HUDEP-2 (cell line): ENCODE results near the gene SIGMAR1.

ENCODE experiments used
- DNase-seq, 76 experiments: peaks; one replicate each; lab custom pipeline; 2025; ENCODE audit not compliant: unreplicated experiment in 76 of 76; lab: John Stamatoyannopoulos, UW

Gene SIGMAR1

DNA sequence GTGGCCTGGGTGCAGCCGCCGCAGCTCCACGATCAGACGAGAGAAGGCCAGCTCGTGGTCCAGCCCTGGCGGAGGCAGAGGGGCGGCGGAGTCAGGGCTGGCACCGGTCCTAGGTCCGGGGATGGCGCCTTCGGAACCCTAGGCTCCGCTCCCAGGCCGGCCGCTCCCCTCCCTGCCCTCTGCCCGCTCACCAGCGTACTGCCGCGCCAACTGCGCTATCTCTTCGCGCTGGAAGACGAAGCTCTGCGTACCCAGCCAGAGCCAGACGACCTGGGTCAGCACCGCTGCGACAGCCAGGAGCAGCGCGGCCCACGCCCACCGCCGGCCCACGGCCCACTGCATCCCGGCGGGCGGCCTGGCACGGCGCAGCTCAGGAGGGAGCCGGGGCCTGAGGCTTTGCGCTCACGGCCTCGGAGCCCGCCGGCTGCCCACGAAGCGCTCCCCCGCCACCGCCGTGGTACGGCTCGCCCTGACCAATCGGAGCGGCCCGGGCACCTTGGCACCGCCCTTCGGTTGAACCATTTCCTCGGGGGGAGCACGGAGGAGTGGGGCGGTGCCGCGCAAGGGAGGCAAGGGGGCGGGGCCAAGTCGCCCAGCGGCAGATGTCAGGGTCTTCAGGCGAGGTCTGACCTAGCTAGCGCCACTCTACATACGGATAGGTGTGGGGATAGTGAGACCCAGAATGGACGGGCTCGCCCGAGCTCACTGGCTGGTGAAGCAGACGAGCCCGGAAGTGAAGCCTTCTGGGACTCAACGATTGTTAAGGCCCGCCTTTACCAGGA lies at the start of gene SIGMAR1:
TSS of gene SIGMAR1 (minus strand) at position 432 of the 782 bp plus-strand sequence. CDS start at position 342, 90 bp downstream.
- DNase-seq: peak; percentile 10 to 95 (median 88)

DNA sequence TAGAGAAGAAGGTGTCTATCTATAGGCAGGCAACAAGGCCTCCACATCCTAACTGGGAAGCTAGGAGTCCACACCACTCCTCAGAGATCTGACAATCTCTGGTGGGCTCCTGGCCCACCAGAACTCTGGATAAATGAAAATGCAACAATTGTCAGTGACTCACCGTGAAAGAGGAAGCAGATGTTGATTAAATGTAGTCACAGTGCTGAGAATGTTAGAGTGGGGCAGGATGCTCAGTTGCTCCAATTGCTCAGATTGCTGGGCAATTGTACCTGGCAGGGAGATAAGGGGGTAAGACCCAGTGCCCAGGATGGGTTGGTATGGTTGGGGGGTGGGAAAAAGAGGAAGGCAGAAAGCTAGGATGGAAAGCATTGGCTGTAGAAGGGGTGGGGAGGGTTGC lies 49.1 kb upstream of the SIGMAR1 start:
- no peak for DNase-seq

DNA sequence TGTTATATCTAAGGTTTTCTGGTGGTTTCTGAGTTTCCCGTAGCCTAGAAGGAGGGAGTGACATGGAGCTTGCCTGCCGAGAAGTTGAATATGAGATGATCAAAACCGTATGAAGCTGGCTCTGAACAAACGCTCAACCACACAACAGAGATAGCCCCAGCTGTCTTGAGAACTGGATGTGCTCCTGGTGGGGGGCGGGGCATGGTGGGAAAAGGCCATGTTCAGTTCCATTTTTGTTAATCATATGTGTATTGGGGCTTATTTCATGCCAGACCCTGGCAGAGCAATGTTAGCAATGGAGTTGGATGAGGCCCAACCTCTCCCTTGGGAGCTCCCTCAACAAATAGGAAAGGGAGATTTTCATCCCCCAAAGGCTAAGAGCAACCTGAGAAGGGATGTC lies 48.6 kb upstream of the SIGMAR1 start:
- no peak for DNase-seq

DNA sequence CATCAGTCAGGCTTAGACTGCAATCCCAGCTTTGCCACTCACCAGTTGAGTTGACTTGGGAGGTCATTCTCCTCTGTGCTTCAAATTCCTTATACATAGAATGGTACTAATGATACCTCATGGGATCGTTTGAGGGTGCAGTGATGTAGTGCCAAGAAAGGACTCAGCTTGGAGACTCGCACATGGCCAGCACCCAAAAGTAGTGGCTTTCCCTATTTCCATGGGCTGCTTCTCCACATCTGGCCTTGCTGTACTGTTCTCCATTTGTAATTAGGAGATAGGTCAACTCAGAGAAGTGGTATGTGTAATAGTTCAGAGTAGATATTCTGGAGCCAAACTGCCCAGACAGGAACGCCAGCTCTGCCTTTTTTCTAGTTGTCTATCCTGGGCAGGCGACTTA lies 48.0 kb upstream of the SIGMAR1 start:
- no peak for DNase-seq

DNA sequence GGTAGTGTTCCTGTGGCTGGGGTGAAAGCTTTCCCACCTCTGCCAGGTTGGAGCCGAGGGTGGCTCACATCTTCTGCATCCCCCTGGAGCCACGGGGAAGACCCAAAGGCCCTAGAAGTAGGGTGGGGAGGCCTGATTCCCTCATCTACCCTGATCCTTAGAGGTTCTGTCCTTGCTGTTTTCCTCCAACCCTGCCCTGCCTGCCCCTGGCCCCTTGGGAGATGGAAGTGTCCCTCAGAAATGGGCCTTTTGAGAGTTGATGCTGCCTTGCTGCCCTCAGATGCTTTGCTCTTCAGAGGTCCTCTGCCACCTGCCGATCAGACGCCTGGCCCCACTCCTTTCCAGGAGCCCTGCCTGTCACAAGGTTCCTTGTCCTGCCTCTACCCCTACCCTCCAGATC lies 47.2 kb upstream of the SIGMAR1 start:
- no peak for DNase-seq

DNA sequence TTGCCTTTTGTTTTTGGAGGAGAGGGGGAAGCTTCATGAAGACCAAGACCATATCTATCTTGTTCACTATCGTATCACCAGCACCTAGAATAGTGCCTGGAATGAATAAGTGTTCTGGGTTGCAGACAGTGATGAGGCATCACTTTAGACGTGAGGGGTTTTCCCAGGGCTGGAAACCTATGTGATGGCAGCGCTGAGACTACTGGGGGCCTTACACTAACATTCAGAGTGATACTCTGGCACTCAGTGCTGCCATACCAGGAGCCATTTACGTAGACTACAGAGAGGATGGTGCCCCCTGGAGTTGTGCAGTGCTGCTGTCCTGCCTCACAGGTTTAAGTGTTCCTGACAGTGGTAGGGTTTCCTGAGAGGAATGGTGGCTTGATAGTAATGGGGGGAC lies 46.6 kb upstream of the SIGMAR1 start:
- no peak for DNase-seq

DNA sequence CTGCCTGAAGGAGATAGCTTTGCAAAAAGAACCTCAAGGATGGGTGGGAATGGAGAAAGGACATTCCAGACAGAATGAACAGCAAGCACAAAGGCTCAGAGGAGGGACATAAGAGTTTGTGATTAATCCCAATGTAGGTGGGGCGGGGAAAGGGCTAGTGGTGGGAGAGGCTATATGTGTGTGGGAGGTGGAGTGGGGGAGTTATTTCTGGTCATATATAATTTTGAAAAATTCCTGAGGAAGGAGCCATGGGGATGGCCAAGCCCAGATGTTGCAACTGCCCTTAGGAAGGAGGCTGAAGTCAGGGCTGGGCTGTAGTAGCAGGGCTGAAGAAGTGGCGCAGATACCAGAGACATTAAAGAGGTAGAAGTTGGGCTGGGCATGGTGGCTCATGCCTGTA lies 38.3 kb upstream of the SIGMAR1 start:
- DNase-seq: no peak

DNA sequence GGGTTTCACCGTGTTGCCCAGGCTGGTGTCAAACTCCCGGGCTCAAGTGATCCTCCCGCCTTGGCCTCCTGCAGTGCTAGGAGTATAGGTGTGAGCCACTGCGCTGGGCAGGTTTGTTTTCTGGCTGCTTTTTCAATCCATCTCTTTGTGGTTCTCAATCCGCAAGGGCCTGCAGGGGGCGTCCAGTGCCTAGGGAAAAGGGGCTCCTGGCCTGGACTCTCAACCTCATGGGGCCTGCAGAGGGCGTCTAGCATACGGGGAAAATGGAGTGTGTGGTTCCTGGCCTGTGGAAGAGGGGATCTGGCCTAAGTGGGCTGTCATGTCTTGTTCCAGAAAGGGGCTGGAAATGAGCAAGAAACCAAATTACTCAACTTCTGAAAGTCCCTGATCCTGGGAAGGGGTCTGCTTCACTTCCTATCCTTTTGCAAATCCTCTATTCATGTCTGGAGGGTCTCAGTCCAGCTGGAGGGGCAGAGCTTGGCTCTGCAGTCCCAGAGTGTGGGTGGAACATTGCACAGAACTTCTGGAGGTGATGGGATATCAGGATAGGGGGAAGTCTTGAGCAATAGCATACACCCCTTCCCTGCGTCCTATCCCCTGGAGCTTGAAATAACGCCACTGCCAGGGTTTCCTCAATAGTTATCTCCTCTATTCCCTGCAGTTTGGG lies 37.6 kb upstream of the SIGMAR1 start:
- DNase-seq: peak in 69 of 76 experiments; percentile 14 to 81 (median 63)

DNA sequence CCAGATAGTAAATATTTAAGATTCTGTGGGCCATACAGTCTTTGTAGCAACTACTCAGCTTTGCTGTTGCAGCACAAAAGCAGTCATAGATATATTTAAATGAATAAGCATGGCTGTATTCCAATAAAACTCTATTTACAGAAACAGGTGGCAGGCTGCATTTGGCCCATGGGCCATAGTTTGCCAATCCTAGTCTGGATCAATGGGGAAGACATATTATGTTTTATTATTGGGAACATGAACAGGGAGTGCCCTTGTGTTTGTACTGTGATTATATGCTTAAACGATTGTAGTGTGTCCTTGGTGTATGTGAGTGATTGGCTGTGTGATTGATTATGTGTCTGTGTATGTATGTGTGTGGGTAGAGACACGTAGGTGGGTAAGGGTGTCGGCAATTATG lies 36.9 kb upstream of the SIGMAR1 start:
- DNase-seq: no peak

DNA sequence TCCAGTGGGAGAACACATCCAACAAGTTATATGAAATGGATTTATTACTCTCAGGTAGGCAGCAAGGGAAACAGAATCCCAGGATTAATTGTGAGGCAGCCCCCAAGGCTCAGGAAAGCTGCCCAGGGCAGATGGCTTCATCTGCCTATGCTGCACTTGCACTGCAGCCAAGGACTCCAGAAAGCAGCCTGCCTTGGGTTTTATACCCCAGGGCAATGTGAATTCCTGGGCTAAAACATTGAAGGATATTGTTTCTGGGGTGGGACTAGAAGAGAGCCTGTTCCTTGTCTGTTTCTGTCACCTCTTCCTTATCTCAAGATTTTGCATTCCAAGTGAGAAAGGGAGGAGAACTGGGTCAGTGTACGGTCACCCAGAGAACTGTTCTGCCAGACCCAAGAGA lies 33.7 kb upstream of the SIGMAR1 start:
- DNase-seq: no peak

DNA sequence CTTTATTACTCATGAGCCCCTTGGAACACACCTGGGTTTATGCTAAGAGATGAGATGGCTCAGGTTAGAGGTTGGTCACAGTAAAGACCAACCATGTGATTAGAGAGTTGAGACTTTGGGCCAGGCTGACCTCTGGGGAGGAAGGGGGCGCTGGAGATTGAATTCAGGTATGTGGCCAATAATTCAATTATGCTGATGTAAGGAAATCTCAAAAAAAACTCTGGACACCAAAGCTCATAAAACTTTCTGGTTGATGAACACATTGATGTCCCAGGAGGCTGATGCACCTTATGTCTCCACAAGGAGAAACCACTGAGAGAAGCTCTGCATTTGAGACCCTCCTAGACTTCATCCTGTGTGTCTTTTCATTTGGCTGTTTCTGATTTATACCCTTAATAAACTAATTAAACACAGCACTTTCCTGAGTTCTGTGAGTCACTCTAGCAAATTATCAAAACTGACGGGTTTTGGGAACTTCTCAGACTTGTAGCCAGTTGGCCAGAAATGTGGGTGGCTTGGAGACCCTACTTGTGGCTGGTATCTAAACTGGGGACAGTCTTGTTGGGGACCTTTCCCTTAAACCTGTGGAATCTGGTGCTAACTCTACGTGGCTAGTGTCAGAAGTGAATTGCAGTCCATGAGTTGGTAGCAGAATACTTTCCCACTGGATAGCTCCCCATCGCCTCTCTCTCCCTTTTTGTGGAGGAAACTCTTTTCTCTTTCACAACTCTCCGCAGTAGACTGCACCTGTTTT lies 32.4 kb upstream of the SIGMAR1 start:
- no peak for DNase-seq

DNA sequence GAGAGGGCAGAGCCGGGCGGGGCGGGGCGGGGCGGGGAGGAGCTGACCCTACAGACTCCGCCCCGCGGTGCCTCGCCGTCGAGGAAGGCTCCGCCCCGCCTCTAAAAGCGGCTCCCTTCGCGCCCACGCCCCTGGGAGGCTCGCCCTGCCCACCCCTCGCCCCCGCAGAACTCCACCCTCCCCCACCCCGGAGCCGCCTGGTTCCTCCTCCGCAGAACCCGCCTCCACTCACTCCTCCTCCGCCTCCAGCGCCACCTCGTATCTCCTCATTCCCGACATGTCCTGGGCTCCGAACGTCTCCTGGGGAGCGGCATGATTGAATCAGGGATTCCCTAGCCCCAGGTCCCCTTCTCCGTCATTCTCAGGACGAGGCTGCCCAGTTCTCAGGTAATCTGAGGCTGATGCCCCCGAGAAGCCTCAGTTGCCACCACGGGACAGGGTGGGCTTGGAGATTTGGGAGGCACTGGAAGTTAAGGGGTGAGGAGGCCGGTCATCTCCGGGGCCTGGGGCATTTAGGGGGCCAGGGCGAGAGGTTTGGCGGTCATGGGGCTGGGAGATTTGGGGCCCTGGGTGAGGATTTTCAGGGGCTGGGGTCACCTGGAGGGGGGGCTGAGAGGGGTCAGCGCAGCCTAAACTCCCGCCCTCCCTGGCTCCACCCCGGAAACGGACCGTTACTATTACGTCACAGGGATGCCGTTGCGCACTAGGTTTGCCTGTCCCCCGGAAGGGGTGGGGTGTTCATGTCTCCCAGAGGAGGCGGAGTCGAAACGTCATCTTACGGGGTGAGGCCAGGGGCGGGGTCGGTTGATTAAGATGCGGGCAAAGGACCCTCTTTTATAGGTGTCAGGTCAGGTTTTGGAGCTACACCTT lies 28.0 kb upstream of the SIGMAR1 start:
- peak in 75 of 76 experiments; percentile 48 to 96 (median 90) for DNase-seq

DNA sequence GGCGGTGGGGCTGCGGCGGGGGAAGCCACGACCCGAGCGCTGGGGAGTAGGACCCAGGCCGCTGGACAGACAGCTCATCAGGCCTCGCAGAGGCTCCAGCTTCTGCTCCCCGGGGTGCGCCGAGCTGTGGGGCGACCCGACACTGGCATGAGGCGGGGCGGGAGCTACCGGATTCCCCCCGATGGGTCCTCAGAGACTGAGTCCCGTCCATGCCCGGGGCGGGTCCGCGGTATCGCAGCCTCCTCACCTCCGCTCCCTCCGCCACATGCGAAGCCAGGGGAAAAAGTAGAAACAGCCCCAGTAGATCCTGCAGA lies 27.4 kb upstream of the SIGMAR1 start:
- peak in 1 of 76 experiments; percentile 92 for DNase-seq

DNA sequence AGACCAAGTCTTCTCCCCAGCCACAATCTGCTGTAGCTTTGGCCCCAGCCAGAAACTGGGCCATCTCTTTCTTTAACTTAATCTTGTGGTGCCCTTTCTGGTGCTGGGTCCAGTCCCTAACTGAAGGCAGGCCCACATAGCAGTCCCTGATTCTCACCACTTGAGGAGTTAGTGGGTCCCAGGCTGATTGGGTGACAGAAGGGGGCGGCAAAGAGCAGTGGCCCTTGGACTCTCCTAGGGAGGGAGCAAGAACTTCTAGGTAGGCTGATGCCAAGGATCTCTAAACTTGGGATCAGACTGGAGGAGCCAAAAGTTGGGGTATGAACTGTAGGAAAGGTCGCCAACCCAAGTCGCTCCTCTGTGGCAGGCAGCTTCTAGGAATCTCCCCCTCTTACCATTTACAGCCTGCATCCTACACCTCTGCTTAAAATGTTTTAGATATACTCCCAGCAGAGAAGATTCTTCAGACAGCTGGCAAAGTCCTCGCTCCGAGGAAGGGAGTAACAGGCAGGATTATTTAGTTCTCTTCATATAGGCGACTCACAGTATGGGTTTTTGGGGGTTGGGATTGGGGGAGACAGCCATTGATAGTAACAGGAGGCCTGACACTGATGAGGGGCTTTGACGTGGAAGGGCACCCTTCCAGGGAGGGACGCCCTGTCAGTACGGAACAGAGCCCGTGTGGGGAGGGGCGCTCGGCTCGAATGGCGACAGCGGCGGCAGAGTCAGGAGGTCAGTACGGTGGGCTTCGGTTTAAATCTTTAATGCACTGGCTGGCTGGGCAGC lies 26.9 kb upstream of the SIGMAR1 start:
- peak in 72 of 76 experiments; percentile 25 to 90 (median 73) for DNase-seq

DNA sequence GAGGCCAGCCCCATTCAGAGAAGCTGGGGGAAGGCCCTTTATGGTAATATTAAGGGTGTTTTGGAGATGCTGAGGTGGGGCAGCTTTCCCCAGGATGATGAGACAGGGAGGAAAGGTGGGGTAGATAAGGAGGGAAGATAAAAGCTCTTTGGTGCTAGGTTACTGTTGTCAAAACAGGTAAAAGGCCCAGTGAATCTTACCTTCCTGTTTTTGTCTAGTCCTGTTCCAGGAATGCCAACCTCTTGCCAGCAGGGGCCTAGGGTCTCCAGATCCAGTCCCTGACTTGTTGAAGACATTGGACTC lies 25.7 kb upstream of the SIGMAR1 start:
- no peak for DNase-seq

DNA sequence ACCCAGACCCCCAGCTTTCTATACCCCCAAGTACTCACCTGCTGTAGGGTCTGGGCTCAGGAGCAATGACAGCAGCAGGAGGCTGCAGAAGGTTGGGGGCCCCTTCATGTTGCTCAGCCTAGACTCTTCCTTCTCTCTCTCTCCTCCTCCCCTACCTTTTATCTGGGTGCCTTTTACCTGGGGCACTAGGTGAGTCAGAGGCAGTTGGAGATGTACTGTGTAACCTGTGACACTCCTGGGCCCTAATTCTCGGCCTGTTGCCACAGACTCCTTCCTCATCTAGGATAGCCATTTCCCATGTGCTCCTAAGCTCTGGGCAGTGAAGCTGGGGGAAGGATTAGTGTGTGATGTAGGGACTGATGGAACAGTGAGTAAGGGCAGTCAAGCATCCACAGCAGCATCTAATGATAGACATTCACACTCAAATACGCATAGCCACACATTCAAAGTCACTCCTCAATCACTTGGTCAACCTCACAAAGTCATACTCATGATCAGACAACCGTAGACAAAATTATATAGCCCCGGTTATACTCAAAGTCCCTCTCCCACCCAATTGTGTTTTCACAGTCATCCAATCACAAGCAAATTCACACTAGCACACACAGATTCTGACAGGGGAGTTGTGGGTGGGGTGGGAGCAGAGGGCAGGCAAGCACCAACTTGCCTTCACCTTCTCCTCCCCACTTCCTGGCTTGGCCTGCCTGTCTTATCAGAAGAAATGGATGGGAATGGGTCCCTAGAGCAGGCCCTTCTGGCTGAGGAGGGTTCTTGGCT lies 25.1 kb upstream of the SIGMAR1 start, which contains the start of gene CCL27:
TSS of gene CCL27 (minus strand) at position 132 of the 777 bp plus-strand sequence. CDS start at position 108, 24 bp downstream.
- no peak for DNase-seq

DNA sequence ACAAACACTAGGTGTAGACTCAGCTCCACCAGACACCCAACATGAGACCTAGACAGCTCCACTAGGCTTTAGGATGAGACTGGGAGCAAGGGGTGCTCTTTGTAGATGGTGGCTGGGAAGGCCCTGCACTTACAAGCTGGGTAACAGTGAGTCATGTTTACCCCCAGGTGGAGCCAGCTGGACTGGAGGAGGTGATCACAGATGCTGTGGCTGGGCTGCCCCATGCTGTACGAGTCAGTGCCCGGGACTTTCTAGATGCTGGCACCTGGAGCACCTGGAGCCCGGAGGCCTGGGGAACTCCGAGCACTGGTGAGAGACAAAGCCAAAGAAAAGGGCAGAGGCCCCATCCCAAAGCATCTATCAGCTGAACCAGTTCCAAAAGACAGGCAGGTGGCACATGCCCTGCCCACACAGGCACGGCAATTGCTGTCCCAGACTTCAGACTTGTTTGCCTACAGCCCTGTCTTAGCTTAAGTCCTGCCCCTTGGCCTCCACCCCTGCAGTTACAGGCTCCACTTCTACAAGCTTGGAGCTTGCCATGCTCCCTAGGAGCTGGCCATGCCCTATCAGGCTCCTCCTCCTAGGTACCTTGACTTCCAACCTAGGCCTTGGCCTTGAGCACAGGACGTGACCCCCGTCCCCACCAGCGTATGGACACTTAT lies 22.1 kb upstream of the SIGMAR1 start:
- no peak for DNase-seq

DNA sequence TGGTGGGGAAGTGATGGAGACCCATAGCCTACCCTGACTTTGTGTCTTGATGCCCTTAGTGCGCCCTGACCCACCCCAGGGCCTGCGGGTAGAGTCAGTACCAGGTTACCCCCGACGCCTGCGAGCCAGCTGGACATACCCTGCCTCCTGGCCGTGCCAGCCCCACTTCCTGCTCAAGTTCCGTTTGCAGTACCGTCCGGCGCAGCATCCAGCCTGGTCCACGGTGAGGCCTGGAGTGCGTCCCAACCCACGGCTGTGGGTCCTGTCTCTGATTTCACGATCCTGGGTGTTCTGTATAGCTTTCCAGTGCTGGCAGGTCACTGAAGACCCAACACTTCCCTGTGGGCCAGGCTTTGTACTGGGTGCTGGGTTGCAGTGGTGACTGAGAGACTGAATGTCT lies 20.9 kb upstream of the SIGMAR1 start:
- no peak for DNase-seq

DNA sequence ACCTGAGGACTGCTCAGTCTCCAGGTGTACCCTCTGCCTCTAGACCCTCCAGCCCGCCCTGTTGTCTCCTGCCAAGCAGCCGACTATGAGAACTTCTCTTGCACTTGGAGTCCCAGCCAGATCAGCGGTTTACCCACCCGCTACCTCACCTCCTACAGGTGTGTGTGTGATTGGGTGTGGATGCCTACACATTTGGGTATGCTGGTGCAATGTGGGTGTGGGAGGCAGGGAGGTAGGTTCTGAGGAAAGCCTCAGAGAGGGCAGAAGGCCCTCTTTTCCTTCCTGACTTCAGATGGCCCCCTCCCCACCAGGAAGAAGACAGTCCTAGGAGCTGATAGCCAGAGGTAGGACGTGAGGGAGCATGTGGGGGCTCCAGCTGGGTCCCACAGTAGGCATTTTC lies 19.4 kb upstream of the SIGMAR1 start:
- DNase-seq: no peak
